Measurements from ENCODE around the gene GRPEL2.
A peak's percentile ranks its signal among the peaks of the same experiment; 100 is the strongest.

The GRPEL2 gene

GRCh38 chr5:149325166-149325735 is 20.0 kb upstream of the GRPEL2 start:
- H3K4me1 ChIP-seq (ENCODE audit: control insufficient read depth, insufficient read depth, low read depth, low read length), result peaks cover 8% of the 10 kb centered on the region
- peak overlapping the region; percentile 28 to 59 for H2BK12ac ChIP-seq (ENCODE audit: low read length in 2 of 2)
- H4K8ac ChIP-seq (ENCODE audit: low read length), result peak overlapping the region; percentile 33
- peaks cover 0 to 12% of the 10 kb centered on the region in 2 experiments for H3K36me3 ChIP-seq (ENCODE audit: control insufficient read depth in 1 of 2, insufficient read depth in 2 of 2, low read depth in 1 of 2, low read length in 2 of 2)
- peak overlapping the region; percentile 80 for H3K9ac ChIP-seq (ENCODE audit: low read length)
- H2BK120ac ChIP-seq (ENCODE audit: low read depth, low read length), result peak overlapping the region; percentile 22
- H3K27me3 ChIP-seq (ENCODE audit: control insufficient read depth in 1 of 2, insufficient read depth in 1 of 2, low read length in 2 of 2), result no peaks in the 10 kb centered on the region
- no peak overlapping the region for H3K4me3 ChIP-seq (ENCODE audit: insufficient read depth in 1 of 2, low read depth in 1 of 2, low read length in 2 of 2)
- DNase-seq, result no peak
- H2BK15ac ChIP-seq (ENCODE audit: low read depth, poor library complexity, severe bottlenecking), result no peak overlapping the region
- no peak overlapping the region for H2AK5ac ChIP-seq (ENCODE audit: low read length, severe bottlenecking)
- H3K4me2 ChIP-seq (ENCODE audit: low read length, poor library complexity, severe bottlenecking), result no peak overlapping the region
- peak overlapping the region in 1 of 2 experiments; percentile 31 for H3K18ac ChIP-seq (ENCODE audit: low read depth in 1 of 2, low read length in 2 of 2)
- H3K9me3 ChIP-seq (ENCODE audit: control insufficient read depth, low read length), result no peaks in the 10 kb centered on the region
- H3K14ac ChIP-seq (ENCODE audit: low read length in 2 of 2), result no peak overlapping the region
- no peak overlapping the region for H2BK5ac ChIP-seq (ENCODE audit: low read depth, low read length, poor library complexity, severe bottlenecking)
- no peak overlapping the region for H3K23ac ChIP-seq (ENCODE audit: low read length in 2 of 2)
- H3K27ac ChIP-seq (ENCODE audit: low read length, poor library complexity, severe bottlenecking), result no peak overlapping the region
- H3K79me1 ChIP-seq (replicated peaks; ENCODE audit: low read length, poor library complexity, severe bottlenecking), result no peaks in the 10 kb centered on the region
- H2AFZ ChIP-seq (ENCODE audit: low read depth, low read length), result no peak overlapping the region
- peak overlapping the region; percentile 30 for H4K91ac ChIP-seq (ENCODE audit: low read length)
- peak overlapping the region; percentile 1 to 16 for H3K4ac ChIP-seq (ENCODE audit: low read depth in 1 of 2, low read length in 2 of 2)

- H4K91ac ChIP-seq (ENCODE audit: low read length), result no peak overlapping the region
- H3K27ac ChIP-seq (ENCODE audit: low read length, poor library complexity, severe bottlenecking), result no peak overlapping the region
- no peak overlapping the region for H3K9ac ChIP-seq (ENCODE audit: low read length)
- no peaks in the 10 kb centered on the region for H3K27me3 ChIP-seq (ENCODE audit: control insufficient read depth in 1 of 2, insufficient read depth in 1 of 2, low read length in 2 of 2)
- WGBS, result 96% methylated on average over 5 of the region's 5 CpGs
- H3K14ac ChIP-seq (ENCODE audit: low read length in 2 of 2), result no peak overlapping the region
- no peaks in the 10 kb centered on the region for H3K9me3 ChIP-seq (ENCODE audit: control insufficient read depth, low read length)
- no peak overlapping the region for H2BK120ac ChIP-seq (ENCODE audit: low read depth, low read length)
- peak overlapping the region in 1 of 2 experiments; percentile 42 for H2BK12ac ChIP-seq (ENCODE audit: low read length in 2 of 2)
- no peaks in the 10 kb centered on the region for H3K79me1 ChIP-seq (replicated peaks; ENCODE audit: low read length, poor library complexity, severe bottlenecking)
- peak overlapping the region in 1 of 2 experiments; percentile 42 for H3K18ac ChIP-seq (ENCODE audit: low read depth in 1 of 2, low read length in 2 of 2)
- no peak overlapping the region for H2BK5ac ChIP-seq (ENCODE audit: low read depth, low read length, poor library complexity, severe bottlenecking)
- no peak overlapping the region for H2AK5ac ChIP-seq (ENCODE audit: low read length, severe bottlenecking)
- H3K23ac ChIP-seq (ENCODE audit: low read length in 2 of 2), result no peak overlapping the region
- peaks cover 4% of the 10 kb centered on the region for H3K4me1 ChIP-seq (ENCODE audit: control insufficient read depth, insufficient read depth, low read depth, low read length)
- H2AFZ ChIP-seq (ENCODE audit: low read depth, low read length), result no peak overlapping the region
- H2BK15ac ChIP-seq (ENCODE audit: low read depth, poor library complexity, severe bottlenecking), result no peak overlapping the region
- H3K4me2 ChIP-seq (ENCODE audit: low read length, poor library complexity, severe bottlenecking), result no peak overlapping the region
- no peak overlapping the region for H4K8ac ChIP-seq (ENCODE audit: low read length)
- no peak for DNase-seq
- H3K4me3 ChIP-seq (ENCODE audit: insufficient read depth in 1 of 2, low read depth in 1 of 2, low read length in 2 of 2), result no peak overlapping the region
- H3K36me3 ChIP-seq (ENCODE audit: control insufficient read depth in 1 of 2, insufficient read depth in 2 of 2, low read depth in 1 of 2, low read length in 2 of 2), result peaks cover 0 to 15% of the 10 kb centered on the region in 2 experiments
- H3K4ac ChIP-seq (ENCODE audit: low read depth in 1 of 2, low read length in 2 of 2), result no peak overlapping the region
Observed at GRCh38 chr5:149325894-149326293, 19.4 kb upstream of the GRPEL2 start.

GRCh38 chr5:149326611-149327010 is 18.7 kb upstream of the GRPEL2 start:
- Histone ChIP-seq H3K4ac (ENCODE audit: low read depth in 1 of 2, low read length in 2 of 2) (no peak overlapping the region), H3K4me2 (ENCODE audit: low read length, poor library complexity, severe bottlenecking) (no peak overlapping the region), H3K27me3 (ENCODE audit: control insufficient read depth in 1 of 2, insufficient read depth in 1 of 2, low read length in 2 of 2) (no peaks in the 10 kb centered on the region), H4K8ac (ENCODE audit: low read length) (no peak overlapping the region), H3K36me3 (ENCODE audit: control insufficient read depth in 1 of 2, insufficient read depth in 2 of 2, low read depth in 1 of 2, low read length in 2 of 2) (peaks cover 0 to 15% of the 10 kb centered on the region in 2 experiments), H2AFZ (ENCODE audit: low read depth, low read length) (no peak overlapping the region), H3K9me3 (ENCODE audit: control insufficient read depth, low read length) (no peaks in the 10 kb centered on the region), H3K14ac (ENCODE audit: low read length in 2 of 2) (no peak overlapping the region), H3K4me1 (ENCODE audit: control insufficient read depth, insufficient read depth, low read depth, low read length) (peaks cover 4% of the 10 kb centered on the region), H2BK5ac (ENCODE audit: low read depth, low read length, poor library complexity, severe bottlenecking) (no peak overlapping the region), H4K91ac (ENCODE audit: low read length) (no peak overlapping the region), H3K18ac (ENCODE audit: low read depth in 1 of 2, low read length in 2 of 2) (no peak overlapping the region), H2BK12ac (ENCODE audit: low read length in 2 of 2) (no peak overlapping the region), H2BK120ac (ENCODE audit: low read depth, low read length) (no peak overlapping the region), H2BK15ac (ENCODE audit: low read depth, poor library complexity, severe bottlenecking) (no peak overlapping the region), H3K4me3 (ENCODE audit: insufficient read depth in 1 of 2, low read depth in 1 of 2, low read length in 2 of 2) (no peak overlapping the region), H2AK5ac (ENCODE audit: low read length, severe bottlenecking) (no peak overlapping the region), H3K27ac (ENCODE audit: low read length, poor library complexity, severe bottlenecking) (no peak overlapping the region), H3K23ac (ENCODE audit: low read length in 2 of 2) (no peak overlapping the region), H3K9ac (ENCODE audit: low read length) (no peak overlapping the region), H3K79me1 (replicated peaks; ENCODE audit: low read length, poor library complexity, severe bottlenecking) (no peaks in the 10 kb centered on the region)
- no peak for DNase-seq
- WGBS, result 92% methylated on average over 3 of the region's 3 CpGs

GRCh38 chr5:149328177-149328576 is 17.1 kb upstream of the GRPEL2 start:
- no peaks in the 10 kb centered on the region for H3K27me3 ChIP-seq (ENCODE audit: control insufficient read depth in 1 of 2, insufficient read depth in 1 of 2, low read length in 2 of 2)
- H3K18ac ChIP-seq (ENCODE audit: low read depth in 1 of 2, low read length in 2 of 2), result no peak overlapping the region
- H2BK120ac ChIP-seq (ENCODE audit: low read depth, low read length), result no peak overlapping the region

More at GRCh38 chr5:149328177-149328576, 17.1 kb upstream of the GRPEL2 start:
- Histone ChIP-seq H2BK5ac (ENCODE audit: low read depth, low read length, poor library complexity, severe bottlenecking) (no peak overlapping the region), H3K23ac (ENCODE audit: low read length in 2 of 2) (no peak overlapping the region), H2BK15ac (ENCODE audit: low read depth, poor library complexity, severe bottlenecking) (no peak overlapping the region), H3K4ac (ENCODE audit: low read depth in 1 of 2, low read length in 2 of 2) (no peak overlapping the region), H3K27ac (ENCODE audit: low read length, poor library complexity, severe bottlenecking) (no peak overlapping the region), H3K36me3 (ENCODE audit: control insufficient read depth in 1 of 2, insufficient read depth in 2 of 2, low read depth in 1 of 2, low read length in 2 of 2) (peaks cover 4 to 19% of the 10 kb centered on the region in 2 experiments), H3K79me1 (replicated peaks; ENCODE audit: low read length, poor library complexity, severe bottlenecking) (no peaks in the 10 kb centered on the region), H4K91ac (ENCODE audit: low read length) (no peak overlapping the region), H3K4me2 (ENCODE audit: low read length, poor library complexity, severe bottlenecking) (no peak overlapping the region), H3K4me3 (ENCODE audit: insufficient read depth in 1 of 2, low read depth in 1 of 2, low read length in 2 of 2) (no peak overlapping the region), H4K8ac (ENCODE audit: low read length) (no peak overlapping the region), H2BK12ac (ENCODE audit: low read length in 2 of 2) (no peak overlapping the region), H2AK5ac (ENCODE audit: low read length, severe bottlenecking) (no peak overlapping the region), H3K9ac (ENCODE audit: low read length) (no peak overlapping the region), H3K14ac (ENCODE audit: low read length in 2 of 2) (no peak overlapping the region), H3K4me1 (ENCODE audit: control insufficient read depth, insufficient read depth, low read depth, low read length) (peaks cover under 1% of the 10 kb centered on the region), H3K9me3 (ENCODE audit: control insufficient read depth, low read length) (no peaks in the 10 kb centered on the region), H2AFZ (ENCODE audit: low read depth, low read length) (no peak overlapping the region)
- no peak for DNase-seq
- 99% methylated on average over 4 of the region's 5 CpGs for WGBS

All from mesenchymal stem cell (in vitro differentiated cells and primary cell).